H1 (cell line): ENCODE data around the gene DMAC1. TPM values are rescaled to one million over a fixed set of nuclear protein-coding genes. Genes with fewer than 3 reads are reported as not detected.

Experiments used
- CHD2 ChIP-seq: IDR thresholded peaks from 2 replicates; pipeline ENCODE4 v1.6.1; 2012; ENCODE audit warnings: low read length, improper control_type of control experiment
- CHD7 ChIP-seq: fragments of 300-600 bp; sonication (generic); IDR thresholded peaks from 2 replicates; pipeline ENCODE4 v1.7.1; 2012; ENCODE audit warnings: low read length, moderate library complexity, mild to moderate bottlenecking, inconsistent platforms; ENCODE audit not compliant: insufficient replicate concordance
- MAX ChIP-seq: IDR thresholded peaks from 2 replicates; pipeline ENCODE4 v1.6.1; 2012; ENCODE audit warnings: inconsistent platforms
- polyA plus RNA-seq, 7 experiments: library from polyadenylated mRNA; depleted of rRNA in 3 of 7; stranded (reverse) in 5 of 7; unstranded in 2 of 7; fragments of >200 nt in 5 of 7; fragments of 200-250 nt in 2 of 7; gene quantifications; 1 replicate in 5 of 7; 2 replicates in 1 of 7; 4 replicates in 1 of 7; pipeline versions ENCODE4 v1.2.1 to v1.2.3, GENCODE V29; 2011 to 2013; ENCODE audit warnings: missing spikeins in 2 of 7, mixed read lengths in 2 of 7
- total RNA-seq: library from RNA; stranded (reverse); fragmentation: NEBNext Ultra II Directional; extraction: Animal tissue kit (Norgen Biotek cat#: 25700); gene quantifications from 2 replicates; pipeline ENCODE4 v1.2.1, GENCODE V29; 2021

DMAC1 gene
- total and polyA plus RNA-seq, 2 of the 8 experiments (the other 6 are each of a cell fraction or from before 2014, with no cell fraction given), result 30.4 to 89.4 TPM

- TF ChIP-seq CHD7, result no peak
- no peak for TF ChIP-seq MAX
- no peak for TF ChIP-seq CHD2
Observed at GRCh38 chr9:7813030-7813429, 13.5 kb upstream of the DMAC1 start (continued).
